SHP77 (cell line): ENCODE measurements around the gene INPP1.
"Not testable (repeated sequence)": the region's sequence is repeated elsewhere in the genome, so short reads cannot be mapped to it uniquely, and the experiment has no call there.

Experiments used
- DNase-seq, 2 experiments: peaks; one replicate each; lab custom pipeline; 2025; lab: John Stamatoyannopoulos, UW

The INPP1 gene

GRCh38 chr2:190343536-190344275 lies at the start of gene INPP1:
INPP1 (plus strand) TSS chr2:190343589; CDS start chr2:190360103, 16,514 bp downstream.
- peak; percentile 31 to 39 for DNase-seq

- not testable (repeated sequence) for DNase-seq
These were observed 45.5 kb upstream of the INPP1 start for GRCh38 chr2:190297880-190298279.

GRCh38 chr2:190301032-190301431 lies 42.4 kb upstream of the INPP1 start:
- no peak for DNase-seq

- no peak for DNase-seq
These were observed 41.3 kb upstream of the INPP1 start for GRCh38 chr2:190302052-190302451.

GRCh38 chr2:190303647-190304046 lies 39.7 kb upstream of the INPP1 start:
- DNase-seq: no peak

- no peak for DNase-seq
These were observed 39.0 kb upstream of the INPP1 start for GRCh38 chr2:190304404-190304803.

GRCh38 chr2:190308031-190308430 lies 35.4 kb upstream of the INPP1 start:
- DNase-seq: no peak

GRCh38 chr2:190311893-190312634 lies 31.3 kb upstream of the INPP1 start:
- no peak for DNase-seq

- not testable (repeated sequence) for DNase-seq
These were observed 30.8 kb upstream of the INPP1 start for GRCh38 chr2:190312635-190313025.

GRCh38 chr2:190313880-190314279 lies 29.5 kb upstream of the INPP1 start:
- DNase-seq: no peak

GRCh38 chr2:190315273-190315672 lies 28.1 kb upstream of the INPP1 start:
- no peak for DNase-seq

- DNase-seq: no peak
These were observed 24.9 kb upstream of the INPP1 start for GRCh38 chr2:190318514-190318913.

GRCh38 chr2:190318931-190319554 lies 24.3 kb upstream of the INPP1 start:
- DNase-seq: no peak

- DNase-seq: peak; percentile 98
These were observed 23.6 kb upstream of the INPP1 start, which contains the start of gene HIBCH for GRCh38 chr2:190319555-190320498. HIBCH (minus strand) TSS chr2:190319826; CDS start chr2:190319750, 76 bp downstream.

GRCh38 chr2:190320696-190321095 lies 22.7 kb upstream of the INPP1 start:
- no peak for DNase-seq

GRCh38 chr2:190323406-190323805 lies 20.0 kb upstream of the INPP1 start:
- DNase-seq: no peak

GRCh38 chr2:190325588-190325987 lies 17.8 kb upstream of the INPP1 start:
- DNase-seq: no peak

- DNase-seq: no peak
These were observed 15.4 kb upstream of the INPP1 start for GRCh38 chr2:190327867-190328572.

GRCh38 chr2:190328573-190329147 lies 14.7 kb upstream of the INPP1 start:
- DNase-seq: peak in 1 of 2 experiments; percentile 1

- no peak for DNase-seq
These were observed 10.0 kb upstream of the INPP1 start for GRCh38 chr2:190333395-190333794.

- no peak for DNase-seq
These were observed 9.5 kb upstream of the INPP1 start for GRCh38 chr2:190333928-190334327.
